A673 (cell line): ENCODE measurements around the gene WDR36. TPM values are rescaled to one million over a fixed set of nuclear protein-coding genes. Genes with fewer than 3 reads are reported as not detected.

Experiments
- BruUV-seq: library from RNA; stranded (reverse); fragments of 400-500 nt; replicated peaks from 2 replicates; lab custom pipeline; 2021; lab: Mats Ljungman, UMichigan
- CTCF ChIA-PET: fragments of 300-600 bp; sonication (Branson Sonifier 250); formaldehyde crosslinking; loops from one replicate; lab custom pipeline; 2022; ENCODE audit warnings: antibody characterized with exemption; lab: Charles Lee
- POLR2A ChIA-PET: fragments of 300-600 bp; sonication (Branson Sonifier 250); formaldehyde crosslinking; loops from one replicate; lab custom pipeline; 2022; ENCODE audit warnings: antibody characterized with exemption; ENCODE audit not compliant: low non-redundant PET; lab: Charles Lee
- DNase-seq: peaks from one replicate; pipeline ENCODE4 v3.0.0-alpha.2; 2015; ENCODE audit warnings: low spot score
- H3K27ac ChIP-seq: fragments of 200-600 bp; sonication (generic); 2 replicates; pipeline ENCODE4 v1.5.1; 2016; ENCODE audit warnings: mixed run types, low read depth, mild to moderate bottlenecking, mixed read lengths, antibody characterized with exemption, low read length; ENCODE audit not compliant: poor library complexity, severe bottlenecking
- H3K27me3 ChIP-seq: fragments of 200-600 bp; sonication (generic); replicated peaks from 2 replicates; pipeline ENCODE4 v1.6.1; 2017; ENCODE audit warnings: mixed run types, low read depth, mild to moderate bottlenecking, mixed read lengths, antibody characterized with exemption, low read length; ENCODE audit not compliant: insufficient read depth, poor library complexity
- H3K36me3 ChIP-seq: fragments of 200-600 bp; sonication (generic); 2 replicates; pipeline ENCODE4 v1.6.1; 2016; ENCODE audit warnings: mixed run types, mild to moderate bottlenecking, mixed read lengths, antibody characterized with exemption, low read length; ENCODE audit not compliant: insufficient read depth, poor library complexity, severe bottlenecking
- H3K4me1 ChIP-seq: fragments of 200-600 bp; sonication (generic); 2 replicates; pipeline ENCODE4 v1.6.1; 2017; ENCODE audit warnings: mixed run types, mild to moderate bottlenecking, mixed read lengths, antibody characterized with exemption, low read length; ENCODE audit not compliant: insufficient read depth, poor library complexity, severe bottlenecking
- H3K4me3 ChIP-seq: fragments of 200-600 bp; sonication (generic); 2 replicates; pipeline ENCODE4 v1.5.1; 2016; ENCODE audit warnings: low read depth, mixed run types, mild to moderate bottlenecking, mixed read lengths, low read length; ENCODE audit not compliant: poor library complexity, severe bottlenecking
- H3K9me3 ChIP-seq: fragments of 200-600 bp; sonication (generic); 2 replicates; pipeline ENCODE4 v1.6.1; 2016; ENCODE audit warnings: mixed run types, low read depth, mild to moderate bottlenecking, mixed read lengths, antibody characterized with exemption, low read length; ENCODE audit not compliant: poor library complexity, severe bottlenecking
- EZH2 ChIP-seq: fragments of 200-600 bp; sonication (generic); IDR thresholded peaks from 2 replicates; pipeline ENCODE4 v1.6.1; 2017; ENCODE audit warnings: borderline replicate concordance, low read depth, mild to moderate bottlenecking, mixed read lengths, antibody characterized with exemption, low read length; ENCODE audit not compliant: poor library complexity, severe bottlenecking
- intact Hi-C: fragments of 100-400 bp; cut with micrococcal nuclease; formaldehyde crosslinking; loops from one replicate; pipeline ENCODE4 v1.10.0; 2022; ENCODE audit not compliant: unreplicated experiment
- total RNA-seq: library from RNA; stranded (reverse); gene quantifications from 2 replicates; pipeline ENCODE4 v1.2.3, GENCODE V29; 2021
- TF ChIP-seq, protein P1 (sequence below): fragments of 300-800, 200-600 bp; sonication (generic); conservative IDR thresholded peaks from 2 replicates; pipeline ENCODE4 v1.5.1; 2017; ENCODE audit warnings: low read depth, mild to moderate bottlenecking, antibody characterized with exemption, low read length, moderate library complexity, mixed read lengths

The WDR36 gene
- total RNA-seq, 1 experiment from 2014 or later: 33.0 TPM

DNA sequence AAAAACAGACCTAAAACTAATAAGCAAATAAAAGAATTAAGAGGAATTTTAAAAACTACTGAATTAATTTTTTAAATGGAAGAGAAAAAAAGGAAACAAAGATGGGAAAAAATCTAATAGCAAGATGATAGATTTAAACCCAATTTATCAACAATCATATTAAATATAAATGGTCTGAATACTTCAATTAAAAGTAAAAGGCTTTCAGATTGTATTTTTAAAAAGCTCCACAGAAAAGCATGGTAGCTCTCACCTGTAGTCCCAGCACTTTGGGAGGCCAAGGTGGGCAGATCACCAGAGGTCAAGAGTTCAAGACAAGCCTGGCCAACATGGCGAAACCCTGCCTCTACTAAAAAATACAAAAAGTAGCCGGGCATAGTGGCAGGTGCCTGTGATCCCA, 32.0 kb upstream of the WDR36 start:
- CTCF ChIA-PET: no interaction called here
- no peak for DNase-seq
- Histone ChIP-seq H3K27me3 (peaks cover 23% of the 10 kb centered on the region), H3K9me3 (no peaks in the 10 kb centered on the region), H3K4me1 (no peaks in the 10 kb centered on the region), H3K4me3 (no peak overlapping the region), H3K27ac (no peak overlapping the region), H3K36me3 (no peaks in the 10 kb centered on the region)
- intact Hi-C loops: no loop called here
- TF ChIP-seq, protein P1, sequence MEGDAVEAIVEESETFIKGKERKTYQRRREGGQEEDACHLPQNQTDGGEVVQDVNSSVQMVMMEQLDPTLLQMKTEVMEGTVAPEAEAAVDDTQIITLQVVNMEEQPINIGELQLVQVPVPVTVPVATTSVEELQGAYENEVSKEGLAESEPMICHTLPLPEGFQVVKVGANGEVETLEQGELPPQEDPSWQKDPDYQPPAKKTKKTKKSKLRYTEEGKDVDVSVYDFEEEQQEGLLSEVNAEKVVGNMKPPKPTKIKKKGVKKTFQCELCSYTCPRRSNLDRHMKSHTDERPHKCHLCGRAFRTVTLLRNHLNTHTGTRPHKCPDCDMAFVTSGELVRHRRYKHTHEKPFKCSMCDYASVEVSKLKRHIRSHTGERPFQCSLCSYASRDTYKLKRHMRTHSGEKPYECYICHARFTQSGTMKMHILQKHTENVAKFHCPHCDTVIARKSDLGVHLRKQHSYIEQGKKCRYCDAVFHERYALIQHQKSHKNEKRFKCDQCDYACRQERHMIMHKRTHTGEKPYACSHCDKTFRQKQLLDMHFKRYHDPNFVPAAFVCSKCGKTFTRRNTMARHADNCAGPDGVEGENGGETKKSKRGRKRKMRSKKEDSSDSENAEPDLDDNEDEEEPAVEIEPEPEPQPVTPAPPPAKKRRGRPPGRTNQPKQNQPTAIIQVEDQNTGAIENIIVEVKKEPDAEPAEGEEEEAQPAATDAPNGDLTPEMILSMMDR: no peak
- no peak for TF ChIP-seq EZH2
- no TSS peak for BruUV-seq
- POLR2A ChIA-PET: no interaction called here

DNA sequence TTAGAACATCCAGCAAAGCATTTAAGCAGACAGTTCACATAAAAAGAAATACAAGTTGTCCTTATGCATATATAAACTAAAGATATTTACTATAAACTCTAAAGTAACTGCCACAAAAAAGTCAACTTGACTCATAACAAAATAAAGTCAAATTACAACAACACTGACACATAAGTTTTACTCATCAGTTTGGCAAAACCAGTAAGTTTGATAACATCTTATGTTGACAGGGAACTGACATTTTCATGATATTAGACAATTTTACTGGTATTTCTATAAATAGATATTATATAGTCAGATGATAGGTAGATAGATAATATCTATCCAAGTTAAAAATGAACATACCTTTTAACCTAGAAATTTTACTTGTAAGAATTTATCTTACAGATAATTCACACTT, 30.5 kb upstream of the WDR36 start:
- CTCF ChIA-PET: no interaction called here
- intact Hi-C loops: no loop called here
- no peak overlapping the region for H3K4me3 ChIP-seq
- H3K36me3 ChIP-seq: no peaks in the 10 kb centered on the region
- DNase-seq: no peak
- H3K27me3 ChIP-seq: peaks cover 36% of the 10 kb centered on the region
- no peaks in the 10 kb centered on the region for H3K9me3 ChIP-seq
- POLR2A ChIA-PET: no interaction called here
- H3K27ac ChIP-seq: no peak overlapping the region
- no peaks in the 10 kb centered on the region for H3K4me1 ChIP-seq
- no peak for TF ChIP-seq EZH2
- no TSS peak for BruUV-seq

DNA sequence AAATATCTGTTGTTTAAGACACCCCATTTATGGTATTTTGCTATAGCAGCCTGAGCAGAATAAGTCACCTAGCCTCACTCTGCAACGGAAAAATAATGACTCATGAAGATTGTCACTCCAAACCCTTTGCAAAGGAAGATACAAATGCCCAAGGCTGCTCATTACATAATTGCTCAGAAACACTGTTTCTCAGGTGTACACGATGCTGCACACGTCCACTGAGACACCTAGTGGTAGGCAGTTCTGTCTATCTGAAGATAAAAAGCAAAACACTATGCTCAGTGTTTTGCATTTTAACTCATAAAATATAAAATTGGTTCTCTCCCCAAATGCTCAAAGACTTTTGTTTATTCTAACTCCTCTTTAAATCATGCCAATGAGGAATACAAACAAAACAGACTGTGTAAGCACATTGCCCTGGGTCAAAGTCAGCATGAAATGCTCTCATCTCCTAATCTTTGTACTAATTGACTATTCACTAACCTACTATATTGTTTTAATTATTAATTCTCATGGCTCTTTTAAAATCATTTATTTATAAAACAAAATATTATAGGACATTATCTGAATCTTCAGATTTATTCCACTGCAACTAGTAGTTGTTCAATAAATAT, 28.3 kb upstream of the WDR36 start:
- Histone ChIP-seq H3K36me3 (no peaks in the 10 kb centered on the region), H3K9me3 (no peaks in the 10 kb centered on the region), H3K27me3 (peaks cover 42% of the 10 kb centered on the region), H3K27ac (no peak overlapping the region), H3K4me1 (no peaks in the 10 kb centered on the region), H3K4me3 (no peak overlapping the region)
- CTCF ChIA-PET: no interaction called here
- no peak for TF ChIP-seq EZH2
- TF ChIP-seq, protein P1: peak; percentile 44
- intact Hi-C loops: no loop called here
- no TSS peak for BruUV-seq
- POLR2A ChIA-PET: no interaction called here
- DNase-seq: no peak

DNA sequence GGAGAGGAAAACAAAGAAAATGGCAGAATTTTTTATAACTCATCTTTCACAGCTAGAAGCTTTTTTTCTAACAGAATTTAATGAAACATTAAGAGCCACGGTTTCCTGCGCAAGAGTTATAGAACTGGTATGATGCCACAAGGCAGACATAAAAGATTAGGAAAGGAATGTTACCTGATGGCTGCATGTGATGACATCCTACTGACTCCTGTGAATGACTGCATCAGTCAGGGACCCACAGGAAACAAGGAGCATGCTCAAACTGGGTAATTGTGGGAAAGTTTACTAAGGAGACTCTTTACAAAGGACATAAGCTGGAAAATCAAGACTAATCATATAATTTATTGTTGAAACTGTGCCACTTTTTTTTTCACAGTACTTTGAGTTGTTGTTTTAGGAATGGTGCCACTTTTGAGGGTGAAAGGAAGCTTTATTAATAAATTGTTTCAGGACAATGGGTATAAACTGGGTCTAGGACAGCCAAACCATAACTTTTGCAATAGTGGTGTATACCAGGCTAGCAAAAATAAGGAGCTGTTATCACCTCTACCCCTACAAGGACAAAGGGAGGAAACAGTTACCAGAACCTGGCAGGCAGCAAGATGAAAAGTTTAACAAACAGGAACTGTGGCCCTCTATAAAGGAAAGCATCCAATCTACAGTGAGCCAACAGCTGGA, 25.7 kb upstream of the WDR36 start:
- H3K27me3 ChIP-seq: peaks cover 63% of the 10 kb centered on the region
- no peak for TF ChIP-seq EZH2
- TF ChIP-seq, protein P1: no peak
- POLR2A ChIA-PET: no interaction called here
- CTCF ChIA-PET: interaction anchor here (0.7 kb wide), 1 partner anchor 145 kb away, joined by 3 read pairs; no protein-coding TSS in a partner anchor
- no TSS peak for BruUV-seq
- no peaks in the 10 kb centered on the region for H3K36me3 ChIP-seq
- DNase-seq: no peak
- H3K27ac ChIP-seq: no peak overlapping the region
- H3K9me3 ChIP-seq: no peaks in the 10 kb centered on the region
- no peak overlapping the region for H3K4me3 ChIP-seq
- H3K4me1 ChIP-seq: no peaks in the 10 kb centered on the region
- intact Hi-C loops: no loop called here
